ENCODE data around the gene ECHS1. TPM values are rescaled to one million over a fixed set of nuclear protein-coding genes. Genes with fewer than 3 reads are reported as not detected.

ECHS1 gene
- total RNA-seq, 1 donor from 2014 or later, result 110 TPM

DNA sequence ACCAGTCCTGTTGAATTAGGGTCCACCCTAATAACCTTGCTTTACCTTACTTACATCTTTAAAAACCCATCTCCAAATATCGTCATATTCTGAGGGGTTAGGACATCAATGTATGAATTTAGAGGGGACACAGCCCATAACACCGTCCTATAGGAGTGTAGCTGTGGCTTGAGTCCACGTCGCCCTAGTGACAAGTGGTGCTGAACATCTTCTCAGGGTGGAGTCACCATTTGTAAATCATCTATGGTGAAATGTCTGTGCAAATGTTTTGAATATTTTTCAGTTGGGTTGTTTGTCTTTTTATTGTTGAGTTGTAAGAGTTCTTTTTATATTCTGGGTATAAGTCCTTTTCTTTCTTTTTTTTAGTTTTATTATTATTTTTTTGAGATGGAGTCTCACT lies 31.2 kb downstream of the ECHS1 start:
- no peak for DNase-seq (ENCODE audit: low read depth)

DNA sequence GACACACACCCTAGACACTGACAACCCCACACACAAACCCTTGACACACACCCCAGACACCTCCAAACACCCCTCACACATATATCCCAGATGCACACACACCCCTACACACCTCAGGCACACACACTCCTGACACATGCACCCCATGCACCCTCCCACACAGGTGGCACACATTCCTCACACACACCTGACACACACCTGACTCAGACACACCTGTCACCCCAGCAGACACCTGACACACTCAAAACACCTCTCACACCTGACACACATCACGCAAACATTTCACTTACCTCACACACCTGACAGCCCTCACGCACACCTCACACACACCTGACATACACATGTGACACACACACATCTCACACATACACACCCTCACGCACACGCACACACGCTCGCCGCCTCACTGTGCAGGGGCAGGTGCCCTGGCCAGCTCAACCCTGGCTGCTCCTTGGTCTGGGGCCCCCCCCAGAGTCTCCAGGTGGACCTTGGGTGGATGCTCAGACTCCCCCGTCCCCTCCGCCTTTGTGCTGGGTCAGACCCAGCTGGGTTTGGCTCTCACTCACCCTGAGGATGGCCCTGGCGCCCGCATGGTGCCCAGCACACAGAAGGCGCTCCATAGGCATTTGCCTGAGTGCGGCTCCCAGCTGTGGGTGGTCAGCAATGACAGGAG lies 33.3 kb downstream of the ECHS1 start:
- DNase-seq (ENCODE audit: low read depth), result no peak

DNA sequence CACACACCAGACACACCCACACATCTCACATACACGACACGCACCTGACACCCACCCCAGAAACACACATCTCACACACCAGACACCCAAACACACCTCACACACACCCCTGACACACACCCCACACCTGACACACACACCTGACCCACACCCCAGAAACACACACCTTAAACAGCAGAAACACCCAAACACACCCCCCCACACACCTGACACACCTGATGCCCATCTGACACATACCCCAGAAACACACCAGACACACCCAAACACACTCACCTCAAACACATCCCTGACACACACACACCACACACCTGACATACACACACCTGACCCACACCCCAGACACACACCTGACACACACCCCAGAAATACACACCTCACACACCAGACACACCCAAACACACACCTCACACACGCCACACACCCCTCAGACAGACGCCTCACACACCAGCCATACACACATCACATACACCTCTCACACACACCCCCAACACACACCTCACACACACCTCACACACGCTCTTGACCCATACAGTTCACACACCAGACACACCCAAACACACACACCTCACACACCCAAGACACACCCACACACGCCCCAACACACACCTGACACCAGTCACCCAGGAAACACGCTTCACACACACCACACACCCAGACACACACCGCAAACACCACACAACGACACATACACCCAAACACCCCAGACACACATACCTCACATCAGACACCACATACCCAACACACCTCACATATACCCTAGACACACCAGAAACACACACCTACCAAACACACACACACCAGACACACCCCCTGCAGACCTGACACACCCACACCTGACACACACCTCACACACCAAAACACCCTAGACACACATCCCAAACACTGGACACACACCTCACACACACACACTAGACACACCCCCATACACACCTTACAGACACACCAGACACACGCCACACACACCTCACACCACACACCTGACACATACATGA lies 34.8 kb downstream of the ECHS1 start:
- DNase-seq (ENCODE audit: low read depth), result no peak

DNA sequence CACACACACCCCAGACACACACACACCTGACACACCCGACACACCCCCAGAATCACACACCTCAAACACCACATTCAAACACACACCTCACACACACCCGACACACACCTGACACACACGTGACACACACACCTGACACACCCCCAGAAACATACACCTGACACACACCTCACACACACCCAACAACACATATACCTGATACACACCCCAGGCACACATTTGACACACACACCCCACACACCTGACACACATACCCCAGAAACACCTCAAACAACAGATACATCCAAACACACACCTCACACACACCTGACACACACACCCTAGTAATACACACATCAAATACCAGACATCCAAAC lies 35.8 kb downstream of the ECHS1 start:
- DNase-seq (ENCODE audit: low read depth), result no peak

DNA sequence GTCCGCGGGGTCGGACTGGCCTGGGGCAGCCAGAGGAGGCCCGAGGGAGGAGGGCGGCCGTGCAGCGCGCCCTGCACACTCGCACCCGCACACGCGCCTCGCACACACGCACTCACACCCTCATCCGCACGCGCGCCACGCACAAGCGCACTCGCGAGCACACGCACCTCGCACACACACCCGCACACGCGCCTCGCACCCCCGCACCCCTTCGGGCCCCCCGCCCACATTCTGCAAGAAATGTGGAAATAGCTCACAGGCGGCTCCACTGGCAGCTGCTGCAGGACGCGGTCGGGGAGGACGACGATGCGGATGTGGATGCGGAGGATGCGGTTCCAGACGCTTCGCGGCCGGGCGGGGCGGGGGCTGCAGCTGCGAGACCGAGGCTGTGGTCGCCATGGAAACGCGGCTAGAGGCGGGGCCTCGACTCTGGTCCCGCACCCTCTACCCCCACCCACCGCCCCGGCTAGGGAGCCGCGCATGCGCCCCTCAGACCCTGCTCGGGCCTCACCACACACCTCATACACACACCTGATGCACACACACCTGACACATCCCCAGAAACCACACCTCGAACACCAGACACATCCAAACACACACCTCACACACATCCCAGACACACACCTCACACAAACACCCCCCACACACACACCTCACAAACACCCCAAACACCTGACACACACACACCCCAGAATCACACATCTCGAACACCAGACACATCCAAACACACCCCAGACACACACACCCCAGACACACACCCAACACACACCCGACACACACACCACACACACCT lies 36.4 kb downstream of the ECHS1 start, which contains the start of gene CALY:
CALY (minus strand) TSS at position 320 of the 793 bp plus-strand sequence. CDS start 7,907 bp downstream, outside the sequence.
- no peak for DNase-seq (ENCODE audit: low read depth)

DNA sequence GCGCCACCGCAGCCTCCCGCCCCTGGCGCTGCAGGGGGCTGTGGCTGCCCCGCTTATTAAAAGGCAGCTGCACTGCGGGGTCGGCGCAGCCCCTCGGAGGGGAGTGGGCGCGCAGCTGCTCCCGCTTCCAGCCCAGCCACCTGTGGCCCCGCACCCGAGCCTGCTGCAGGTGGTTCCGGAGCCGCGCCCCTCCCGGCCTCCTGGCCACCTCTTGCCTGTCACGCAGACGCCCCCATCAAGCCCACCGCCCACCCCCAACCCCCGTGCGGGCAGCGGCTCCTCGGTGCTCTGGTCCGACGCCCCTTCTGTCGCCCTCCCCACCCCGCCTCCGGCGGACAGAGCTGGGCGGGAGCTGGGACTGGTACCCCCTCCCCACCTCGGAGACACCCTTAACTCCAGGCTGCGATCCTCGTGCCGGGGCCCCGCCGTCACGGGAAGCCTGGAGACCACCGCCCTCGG lies 37.0 kb downstream of the ECHS1 start:
- no peak for DNase-seq (ENCODE audit: low read depth)

DNA sequence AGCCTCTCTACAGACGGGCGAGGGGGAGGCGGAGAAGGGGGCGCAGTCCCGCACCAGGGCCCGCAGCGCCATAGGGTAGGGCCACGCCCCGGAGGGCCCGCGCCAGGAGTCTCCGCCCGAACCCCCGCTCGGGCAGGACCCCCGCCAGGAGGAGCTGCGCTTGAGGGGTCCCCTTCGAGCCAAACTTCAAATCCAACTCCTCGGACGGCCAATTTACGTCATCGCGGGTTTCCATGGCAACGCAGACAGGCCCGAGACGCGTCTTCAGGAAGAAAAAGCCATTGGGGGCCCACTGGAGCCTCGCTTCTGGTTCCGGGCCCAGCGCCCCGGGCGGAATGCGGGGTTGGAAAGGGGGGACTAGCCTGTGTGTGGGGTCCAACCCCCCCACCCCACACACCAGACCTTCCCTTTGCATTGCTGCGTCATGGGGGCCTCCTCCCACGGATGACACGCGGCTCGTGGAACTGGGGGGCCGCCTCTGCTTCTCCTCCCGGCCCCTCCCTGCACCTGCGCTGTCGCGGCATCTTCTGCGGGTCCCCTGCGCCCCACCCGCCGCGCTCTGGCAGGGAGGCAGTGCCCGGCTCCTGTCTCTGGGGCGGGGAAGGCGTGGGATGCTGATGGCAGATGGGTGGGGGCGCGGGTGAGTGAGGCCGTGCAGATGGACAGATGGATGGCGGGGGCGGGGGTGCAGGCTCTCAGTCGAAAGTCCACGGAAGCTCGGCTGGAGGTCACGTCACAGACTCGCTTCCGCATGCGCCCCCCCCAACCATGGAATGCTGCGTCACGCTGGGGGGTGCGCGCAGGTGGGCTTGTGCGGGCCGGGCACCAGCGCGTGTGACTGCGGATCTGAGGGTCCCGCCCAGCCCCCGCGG lies 37.7 kb downstream of the ECHS1 start:
- no peak for DNase-seq (ENCODE audit: low read depth)

DNA sequence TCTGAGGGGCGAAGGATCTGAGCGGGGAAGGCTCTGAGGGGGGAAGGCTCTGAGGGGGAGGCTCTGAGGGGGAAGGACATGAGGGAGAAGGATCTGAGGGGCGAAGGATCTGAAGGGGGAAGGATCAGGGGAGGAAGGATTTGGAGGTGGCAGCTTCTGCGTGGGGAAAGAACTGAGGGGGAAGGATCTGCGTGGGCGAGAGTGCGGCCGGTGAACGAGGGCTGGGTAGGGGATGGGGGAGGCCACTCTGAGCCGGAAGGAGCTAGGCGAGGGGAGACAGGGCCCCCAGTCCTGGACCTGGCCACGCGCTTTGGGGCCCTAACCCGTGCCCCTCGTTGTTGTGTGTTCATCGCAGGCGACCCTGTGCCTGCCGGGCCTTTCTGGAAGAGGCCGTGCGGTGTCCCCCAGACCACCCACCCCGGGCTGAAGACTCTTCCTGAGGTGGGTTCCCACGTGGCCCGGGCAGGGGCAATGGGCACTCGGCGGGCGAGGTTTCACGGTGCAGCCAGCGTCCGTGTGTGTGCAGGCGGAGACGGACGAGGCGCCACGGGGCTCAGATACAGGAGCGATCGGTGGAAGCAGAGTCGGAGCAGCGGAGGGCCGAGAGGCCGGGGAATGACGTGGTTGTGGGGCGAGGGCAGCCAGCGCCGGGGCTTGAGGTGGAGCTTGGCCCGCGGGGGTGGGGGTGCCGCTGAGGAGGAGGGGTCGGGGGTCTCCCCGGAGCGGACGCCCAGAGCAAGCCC lies 38.5 kb downstream of the ECHS1 start:
- DNase-seq (ENCODE audit: low read depth), result no peak

DNA sequence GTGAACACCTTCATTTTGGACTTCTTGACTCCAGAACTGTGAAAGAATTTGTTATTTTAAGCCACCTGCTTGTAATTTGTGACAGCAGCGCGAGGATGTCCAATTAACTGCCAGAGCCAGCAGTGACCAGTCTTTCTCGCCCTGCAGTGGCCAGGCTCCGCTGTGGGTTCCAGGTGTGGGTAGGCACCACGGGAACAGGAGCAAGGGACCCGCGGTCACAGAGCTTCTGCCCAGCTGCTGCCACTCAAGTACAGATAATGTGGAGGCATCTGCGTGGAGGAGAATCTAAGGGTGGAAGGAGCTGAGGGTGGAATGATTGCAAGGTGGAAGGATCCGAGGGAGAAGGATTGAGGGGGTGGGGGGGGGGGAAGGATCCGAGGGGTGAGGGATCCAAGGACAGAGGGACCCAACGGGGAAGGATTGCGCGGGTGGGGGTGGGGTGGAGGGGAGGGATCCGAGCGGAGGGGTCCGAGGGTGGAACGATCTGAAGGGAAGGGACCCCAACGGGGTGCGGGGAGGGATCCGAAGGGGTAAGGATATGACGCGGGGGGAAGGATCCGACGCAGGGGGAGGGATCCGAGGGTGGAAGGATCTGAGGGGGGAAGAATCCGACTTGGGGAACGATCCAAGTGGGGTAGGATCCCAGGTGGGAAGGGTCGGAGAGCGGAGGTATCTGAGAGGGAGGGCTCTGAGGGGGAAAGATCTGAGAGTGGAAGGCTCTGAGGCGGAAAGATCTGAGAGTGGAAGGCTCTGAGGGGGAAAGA lies 40.0 kb downstream of the ECHS1 start:
- no peak for DNase-seq (ENCODE audit: low read depth)

DNA sequence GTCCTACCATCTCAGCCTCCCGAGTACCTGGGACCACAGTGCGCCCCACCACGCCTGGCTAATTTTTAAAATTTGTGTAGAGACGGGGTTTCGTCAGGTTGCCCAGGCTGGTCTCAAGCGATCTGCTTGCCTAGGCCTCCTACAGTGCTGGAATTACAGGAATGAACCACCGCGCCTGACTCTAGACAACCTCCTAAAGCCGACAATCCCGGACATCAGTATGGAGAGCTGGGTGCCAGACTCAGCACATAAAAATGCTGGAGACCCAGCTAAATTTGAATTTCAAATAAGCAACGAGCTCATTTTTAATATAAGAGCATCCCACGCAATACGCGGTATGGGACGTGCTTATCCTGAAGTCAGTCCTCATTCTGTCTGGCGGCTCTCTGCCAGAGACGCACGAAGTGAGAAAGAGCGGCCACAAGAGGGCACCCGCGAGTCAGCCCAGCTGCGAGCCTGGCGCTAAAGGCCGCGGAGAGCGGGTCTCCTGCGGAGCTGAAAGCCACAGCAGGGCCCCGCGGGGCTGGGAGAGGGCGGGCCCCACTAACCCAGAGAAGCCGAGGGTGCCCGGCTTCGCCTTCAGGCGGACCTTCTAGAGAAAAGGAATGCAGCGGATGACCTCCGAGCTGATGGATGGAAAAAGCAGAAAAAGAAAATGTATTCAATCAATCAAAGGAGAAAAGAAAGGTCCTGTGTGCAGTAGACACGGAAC lies 43.5 kb downstream of the ECHS1 start:
- DNase-seq (ENCODE audit: low read depth), result peak; percentile 53

DNA sequence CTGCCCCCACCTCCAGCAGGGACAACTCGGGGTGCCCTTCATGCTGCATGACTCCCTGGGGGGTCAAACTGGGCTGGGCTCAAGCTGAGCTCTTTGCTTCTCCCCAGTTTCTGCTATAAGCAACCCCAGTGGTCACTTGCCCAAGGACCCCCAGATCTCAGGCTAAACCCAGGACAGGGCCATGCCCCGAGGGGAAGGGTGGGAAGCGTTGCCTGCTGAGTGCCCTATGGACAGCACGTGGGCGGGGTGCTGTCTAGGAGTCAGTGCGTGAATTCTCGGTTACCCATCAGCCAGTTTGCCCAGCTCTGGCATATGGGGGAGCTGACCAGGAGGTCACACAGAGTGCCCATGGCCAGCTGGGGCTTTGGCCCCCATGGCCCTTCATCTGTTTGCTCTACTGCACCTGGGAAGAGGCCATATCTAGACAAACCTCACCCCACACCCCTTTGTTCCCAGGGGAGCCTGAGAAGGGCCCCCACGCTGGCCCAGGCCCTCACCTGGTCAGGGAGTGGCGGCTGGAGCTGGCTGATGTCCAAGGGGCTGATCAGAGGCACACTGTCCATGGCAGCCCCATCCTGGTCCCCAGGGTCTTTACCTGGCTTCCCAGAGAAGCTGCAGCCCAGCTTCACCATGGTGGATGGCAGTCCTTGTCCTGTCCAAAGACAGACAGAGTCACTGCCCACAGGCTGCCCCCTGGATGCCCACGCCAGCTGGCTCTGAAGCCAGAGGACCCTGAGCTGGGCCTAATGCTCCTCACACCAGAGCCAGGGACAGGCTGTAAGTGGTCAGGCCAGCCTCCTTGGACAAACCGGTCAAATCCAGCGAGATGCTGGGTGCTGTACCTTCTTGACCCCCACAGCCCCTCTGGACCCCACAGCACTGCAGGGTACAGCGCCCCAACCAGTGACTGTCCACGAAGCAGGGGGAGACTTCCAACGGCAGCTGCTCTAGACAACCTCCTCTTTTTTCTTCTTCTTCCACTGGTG lies 44.5 kb downstream of the ECHS1 start:
- DNase-seq (ENCODE audit: low read depth), result no peak

DNA sequence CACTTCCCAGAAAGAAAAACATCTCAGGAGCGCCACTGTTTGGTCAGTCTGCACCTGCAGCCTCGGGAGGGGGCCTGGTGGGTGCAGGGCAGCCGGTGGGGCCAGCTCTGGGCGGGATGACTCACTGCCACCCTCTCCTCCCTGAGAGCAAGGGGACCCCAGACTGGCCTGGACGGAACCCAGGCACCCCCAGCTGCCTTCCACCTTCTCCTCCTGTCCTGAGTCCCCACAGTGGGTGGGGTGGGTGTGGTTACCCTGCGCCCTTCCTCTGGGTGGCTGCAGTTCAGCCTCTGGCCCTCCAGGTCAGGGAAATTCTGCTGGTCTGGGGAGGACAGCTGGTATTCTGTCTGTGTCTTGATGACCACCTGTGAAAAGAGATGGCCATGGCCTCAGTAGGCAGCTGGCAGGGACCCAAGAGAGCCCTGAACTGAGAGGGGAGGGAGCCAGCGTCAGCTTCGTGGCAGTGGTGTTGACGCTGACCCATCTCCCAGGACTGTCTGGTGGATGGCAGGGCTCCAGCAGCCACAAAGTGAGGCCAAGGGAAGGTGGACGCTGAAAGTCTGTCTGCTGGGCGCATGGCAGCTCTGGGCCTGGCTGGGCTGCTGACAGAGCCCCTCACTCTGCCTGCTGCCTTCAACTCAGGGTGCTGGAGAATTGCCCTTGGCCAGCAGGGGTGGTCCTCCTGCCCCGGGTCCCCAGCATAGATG lies 45.4 kb downstream of the ECHS1 start:
- DNase-seq (ENCODE audit: low read depth), result no peak

DNA sequence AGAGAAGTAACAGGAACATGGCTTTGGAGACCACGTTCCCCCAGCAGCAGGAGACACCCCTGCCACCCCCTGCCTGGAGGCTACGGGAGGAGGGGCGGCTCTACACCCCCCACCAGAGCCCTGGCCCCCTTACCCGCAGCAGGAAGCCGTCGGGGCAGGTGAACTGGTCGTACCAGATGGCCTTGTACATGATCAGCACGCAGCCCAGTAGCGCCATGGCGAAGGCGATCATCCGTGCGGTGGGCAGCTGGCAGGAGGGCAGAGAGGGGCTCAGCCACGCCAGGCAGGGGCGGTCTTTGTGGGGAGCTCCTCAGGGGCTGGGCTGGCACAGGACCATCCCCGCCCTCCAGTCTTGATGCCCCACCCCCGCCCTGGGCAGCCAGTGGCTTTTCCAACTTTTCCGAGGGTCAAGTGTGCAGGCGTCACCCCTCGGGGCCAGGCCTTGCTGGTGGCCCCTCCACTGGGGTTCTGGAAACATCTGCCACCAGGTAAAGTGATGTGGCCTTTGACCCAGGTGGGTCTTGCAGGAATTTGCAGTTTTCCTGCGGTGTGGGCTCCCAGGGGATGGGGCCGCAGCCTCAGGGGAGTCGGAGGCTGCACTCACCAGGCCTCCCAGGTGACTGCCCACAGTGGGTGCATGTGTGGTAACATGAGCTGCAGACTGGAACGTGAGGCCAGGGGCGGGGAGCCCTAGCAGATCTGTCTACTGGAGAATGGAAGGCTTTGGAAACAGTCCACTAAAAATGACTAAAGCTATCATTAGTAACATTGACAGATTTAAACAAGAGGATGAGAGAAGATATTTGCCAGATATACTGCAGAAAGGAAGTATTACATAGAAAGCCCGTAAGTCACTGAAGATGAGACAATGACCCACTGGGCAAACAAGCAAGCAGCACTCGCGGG lies 46.2 kb downstream of the ECHS1 start:
- no peak for DNase-seq (ENCODE audit: low read depth)

DNA sequence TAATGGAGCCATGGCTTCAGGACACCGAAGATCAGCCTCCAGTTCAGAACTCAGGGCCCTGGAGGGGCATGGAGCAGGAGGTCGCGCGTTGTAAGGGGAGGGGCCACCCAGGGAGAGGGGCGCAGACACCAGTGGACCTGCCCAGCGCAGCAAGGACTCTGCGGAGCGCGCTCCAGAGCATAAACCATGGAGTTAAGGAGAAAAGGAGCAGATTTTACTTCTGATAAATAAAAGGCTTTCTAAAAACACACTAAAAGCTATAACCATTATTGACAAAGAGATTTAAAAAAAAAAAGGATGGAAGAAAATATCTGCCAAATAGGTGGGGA lies 47.0 kb downstream of the ECHS1 start:
- no peak for DNase-seq (ENCODE audit: low read depth)

DNA sequence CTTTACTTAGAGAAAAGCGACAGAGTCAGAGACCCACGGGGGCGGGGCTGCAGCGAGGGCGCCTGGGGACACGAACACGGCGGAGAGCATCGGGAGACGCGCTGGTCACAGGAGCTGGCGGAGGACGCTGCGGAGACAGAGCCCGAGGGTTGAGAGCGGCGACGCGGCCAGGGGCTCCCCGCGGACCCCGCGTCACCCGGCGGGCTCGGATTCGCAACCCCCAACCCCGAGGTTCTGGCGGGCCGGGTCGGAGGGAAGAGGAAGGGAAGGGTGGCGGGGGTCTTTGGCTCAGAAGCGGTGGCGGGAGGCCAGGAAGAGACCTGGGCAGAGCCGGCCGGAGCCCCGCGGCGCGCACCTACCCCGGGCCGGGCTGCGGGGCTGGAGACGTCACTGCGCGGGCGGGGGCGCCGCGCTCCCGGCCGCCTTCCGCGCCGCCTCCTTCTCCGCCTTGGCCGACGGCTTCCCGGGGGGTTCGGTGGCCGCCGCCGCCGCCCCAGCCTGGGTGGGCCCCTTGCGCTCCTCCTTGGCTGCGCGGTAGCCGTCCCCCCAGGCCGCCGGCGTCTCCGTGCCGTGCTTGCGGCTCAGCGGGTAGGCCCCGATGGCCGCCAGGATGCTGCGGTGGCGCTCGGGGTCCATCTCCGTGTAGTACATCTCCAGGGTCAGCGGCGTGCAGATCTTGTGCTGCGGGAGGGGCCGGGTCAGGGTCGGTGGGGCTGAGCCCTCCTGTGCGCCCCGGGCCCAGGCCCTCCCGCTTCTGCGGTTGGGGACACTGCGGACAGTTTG lies 47.5 kb downstream of the ECHS1 start:
- no peak for DNase-seq (ENCODE audit: low read depth)
